ENCODE data around the gene DIPK1C.

DIPK1C gene

DNA sequence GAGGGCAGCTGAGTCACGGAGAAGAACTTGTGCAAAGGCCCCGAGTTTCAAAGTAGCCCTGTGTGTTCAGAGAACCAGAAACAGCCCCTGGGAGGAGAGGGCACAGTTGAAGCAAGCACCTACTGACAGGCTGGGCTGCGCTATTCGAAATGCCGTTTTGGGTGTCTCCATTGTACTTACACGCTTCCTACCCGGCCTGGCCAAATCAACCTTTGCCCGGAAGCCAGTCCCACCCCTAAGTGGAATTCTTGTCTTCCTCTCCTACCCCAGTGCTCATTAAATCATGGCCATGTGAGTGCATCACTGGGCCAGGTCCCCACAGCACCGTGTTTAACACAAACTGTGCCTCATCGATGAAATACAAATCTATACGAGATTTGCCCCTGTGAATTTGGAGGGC, 6.0 kb downstream of the DIPK1C start:
- DNase-seq (ENCODE audit: low read depth in 2 of 2), result no peak

DNA sequence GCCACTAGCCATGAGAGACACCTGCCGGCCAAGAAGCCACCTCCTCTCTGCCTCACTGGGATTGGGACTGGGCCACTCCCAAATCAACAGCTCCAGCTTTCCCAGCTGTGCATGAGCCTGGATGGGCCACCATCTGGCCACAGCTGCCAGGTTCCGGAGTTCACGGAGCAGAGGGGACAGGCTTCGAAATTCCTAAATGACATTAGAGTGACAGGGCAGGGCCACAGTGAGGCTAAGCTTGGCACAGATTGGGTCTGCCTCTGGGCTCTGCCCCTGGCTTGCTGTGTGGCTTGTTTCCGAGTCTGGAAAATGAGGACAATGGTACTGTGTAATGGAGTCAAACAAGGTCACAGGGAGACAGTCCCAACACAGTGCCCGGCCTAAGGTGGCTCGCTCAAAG, 6.5 kb downstream of the DIPK1C start:
- no peak for DNase-seq (ENCODE audit: low read depth in 2 of 2)

DNA sequence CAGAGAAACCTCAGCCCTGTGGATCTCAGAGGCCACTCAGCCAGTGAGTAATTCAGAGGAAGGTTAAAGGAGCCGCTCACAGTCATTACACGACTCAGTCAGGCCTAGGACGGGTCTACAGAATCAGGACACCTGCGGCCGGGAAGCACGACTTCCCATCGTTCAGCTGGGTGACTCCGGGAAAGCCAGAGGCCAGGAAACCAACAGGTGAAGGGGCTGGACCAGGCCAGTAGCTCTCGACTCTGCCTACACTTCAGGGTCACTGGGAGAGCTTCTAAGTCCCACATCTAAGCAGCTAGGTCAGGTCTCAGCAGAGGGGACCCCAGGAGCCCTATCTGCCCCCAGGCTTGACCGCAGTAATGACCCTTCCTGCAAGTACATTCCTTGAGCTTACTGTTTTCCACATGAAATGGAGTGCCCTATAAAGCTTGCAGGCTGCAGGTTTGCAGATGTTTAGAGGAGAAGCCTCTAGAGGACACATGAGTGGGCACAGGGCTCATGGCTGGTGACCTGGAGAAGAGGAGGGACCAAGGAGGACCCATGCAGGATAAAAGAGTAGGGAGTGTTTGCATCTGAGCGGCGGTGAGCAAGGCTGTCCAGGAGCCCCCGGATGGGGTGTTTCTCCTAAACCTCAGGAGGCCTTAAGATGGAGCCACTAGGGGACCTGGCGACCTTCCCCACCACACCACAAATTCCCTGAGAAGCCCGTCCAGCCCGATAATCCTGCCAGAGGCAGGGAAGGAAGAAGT, 9.5 kb downstream of the DIPK1C start:
- DNase-seq (ENCODE audit: low read depth in 2 of 2), result no peak

DNA sequence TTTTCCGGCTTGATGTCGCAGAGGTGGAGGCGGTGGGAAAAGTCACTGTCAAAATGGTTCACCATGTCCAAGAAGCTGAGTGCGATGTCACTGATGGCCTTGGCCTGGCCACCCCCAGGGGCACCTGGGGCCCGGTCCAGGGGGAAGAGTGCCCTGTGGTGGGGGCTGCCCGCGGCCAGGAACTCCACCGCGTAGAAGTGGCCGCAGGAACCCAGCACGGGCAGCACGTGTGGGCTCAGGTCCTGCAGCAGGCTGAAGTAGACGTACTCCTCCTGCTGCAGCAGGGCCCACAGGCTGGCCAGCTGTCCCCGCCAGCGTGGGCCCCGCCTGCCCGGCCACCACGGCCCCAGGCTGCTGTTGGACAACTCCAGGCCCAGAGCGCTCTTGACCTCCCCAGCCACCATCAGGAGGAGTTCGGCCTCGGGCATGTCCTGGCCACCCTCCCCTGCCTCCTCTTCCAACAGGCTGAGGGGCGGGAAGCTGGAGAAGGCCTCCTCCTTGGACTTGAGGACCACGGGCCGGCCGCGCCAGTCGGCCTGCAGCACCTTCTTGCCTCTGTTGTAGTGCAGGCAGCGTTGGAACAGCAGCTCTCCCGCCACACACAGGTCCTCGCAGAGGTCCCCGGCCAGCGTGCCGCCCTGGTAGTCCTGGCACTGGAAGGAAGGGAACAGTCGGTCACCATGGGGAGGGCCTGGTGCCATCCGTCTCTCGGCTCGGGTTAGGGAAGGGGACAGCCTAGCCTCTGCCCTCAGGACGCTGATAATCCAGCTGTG, 10.3 kb downstream of the DIPK1C start:
- no peak for DNase-seq (ENCODE audit: low read depth in 2 of 2)

DNA sequence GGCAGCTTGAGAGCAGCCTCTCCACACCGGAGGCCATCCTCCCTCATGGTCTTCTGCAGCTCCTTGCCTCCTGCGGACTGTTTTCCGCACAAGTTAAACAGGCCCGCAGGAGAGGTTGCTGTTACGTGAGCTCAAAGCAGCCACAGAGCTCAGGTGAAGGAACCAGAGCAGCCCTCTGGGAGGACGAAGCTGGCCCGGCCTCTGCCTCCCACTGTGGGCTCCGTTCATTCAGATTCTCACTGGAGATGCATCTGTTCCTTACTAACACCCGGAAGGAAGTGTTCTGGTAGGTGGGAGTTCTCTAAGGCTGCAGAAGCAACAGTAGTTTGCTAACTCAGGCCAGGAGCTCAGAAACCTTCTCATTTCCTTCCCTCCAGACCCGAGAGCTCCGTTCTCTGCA, 10.9 kb downstream of the DIPK1C start:
- no peak for DNase-seq (ENCODE audit: low read depth in 2 of 2)

DNA sequence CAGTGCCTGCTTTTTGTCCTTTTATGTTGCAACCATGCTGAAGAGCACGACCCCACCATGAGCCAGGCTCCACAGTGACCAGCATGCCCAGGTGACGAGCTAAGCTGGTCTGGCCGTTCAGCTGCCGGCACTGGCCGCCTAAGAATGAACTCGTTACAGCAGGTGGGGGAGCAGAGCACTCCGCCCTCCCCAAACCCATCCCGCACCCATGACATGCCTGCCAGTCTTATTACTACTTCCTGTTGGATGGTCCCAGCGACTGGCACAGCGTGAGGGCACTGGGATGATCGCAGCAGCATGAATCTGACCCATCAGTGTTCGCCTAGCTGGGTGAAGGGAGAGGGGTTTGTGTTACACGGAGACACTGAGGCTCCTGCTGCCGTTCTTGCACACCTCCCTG, 11.5 kb downstream of the DIPK1C start:
- no peak for DNase-seq (ENCODE audit: low read depth in 2 of 2)

DNA sequence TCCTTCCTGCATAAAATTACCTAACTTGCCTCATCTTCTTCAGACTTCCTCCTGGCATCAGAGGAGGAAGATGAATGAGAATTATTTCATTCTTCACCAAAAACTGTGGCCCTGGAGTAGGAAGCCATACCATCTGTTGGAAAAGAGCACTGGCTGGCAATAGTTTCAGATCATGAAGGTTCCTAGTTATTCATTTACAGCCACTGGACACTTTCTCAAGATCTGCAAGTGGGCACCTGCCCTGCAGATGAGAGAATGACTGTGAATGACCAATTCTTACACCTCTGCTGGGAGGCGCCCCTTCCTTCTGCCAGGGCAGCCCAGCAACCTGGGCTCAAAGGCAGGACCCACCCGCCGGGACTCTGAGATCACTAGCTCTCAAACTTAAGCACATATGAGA, 13.0 kb downstream of the DIPK1C start:
- no peak for DNase-seq (ENCODE audit: low read depth in 2 of 2)

DNA sequence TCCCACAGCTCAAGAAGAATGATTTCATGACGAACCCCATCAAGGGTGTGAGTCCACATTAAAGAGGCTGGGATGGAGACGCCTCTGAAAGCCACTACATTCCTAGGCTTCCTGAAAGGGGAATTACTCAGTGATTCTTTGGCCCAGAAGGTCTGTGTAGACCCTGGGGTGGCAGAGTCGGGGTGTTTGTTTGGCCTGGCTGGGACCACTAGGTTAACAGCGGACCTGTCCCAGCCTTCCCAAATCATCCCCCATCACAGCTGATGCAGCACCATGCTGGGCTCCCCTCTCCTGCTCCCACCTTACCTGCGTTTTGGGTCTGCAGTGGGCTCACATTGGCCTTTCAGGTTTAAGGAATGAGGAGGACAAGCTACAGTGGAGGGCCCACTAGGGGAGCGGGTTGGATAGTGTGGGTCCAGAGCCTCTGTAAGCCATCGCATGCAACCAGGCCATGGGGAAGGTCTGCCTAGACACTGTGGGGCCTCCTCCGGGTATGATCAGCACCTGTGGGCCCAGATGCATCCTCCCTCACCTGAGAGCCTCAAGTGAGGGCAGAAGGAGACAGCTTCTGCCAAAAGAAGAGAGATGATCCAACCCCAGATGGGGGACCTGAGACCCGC, 16.2 kb downstream of the DIPK1C start:
- no peak for DNase-seq (ENCODE audit: low read depth in 2 of 2)

DNA sequence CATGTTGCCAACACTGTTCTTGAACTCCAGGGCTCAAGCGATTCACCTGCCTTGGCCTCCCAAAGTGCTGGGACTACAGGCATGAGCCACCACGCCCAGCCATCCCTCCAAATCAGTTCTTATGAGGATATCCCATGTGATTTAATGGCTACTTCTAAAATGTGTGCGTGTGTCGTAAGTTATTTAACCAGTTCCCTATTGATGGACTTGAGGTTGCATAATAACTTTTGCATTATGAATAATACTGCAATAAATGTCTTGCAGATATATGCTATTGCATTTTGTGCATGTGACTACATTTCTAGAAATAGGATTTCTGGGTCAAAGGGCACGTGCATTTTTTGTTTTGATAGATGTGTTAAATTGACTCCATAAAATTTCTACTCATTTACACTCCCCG, 19.0 kb downstream of the DIPK1C start:
- DNase-seq (ENCODE audit: low read depth in 2 of 2), result no peak

DNA sequence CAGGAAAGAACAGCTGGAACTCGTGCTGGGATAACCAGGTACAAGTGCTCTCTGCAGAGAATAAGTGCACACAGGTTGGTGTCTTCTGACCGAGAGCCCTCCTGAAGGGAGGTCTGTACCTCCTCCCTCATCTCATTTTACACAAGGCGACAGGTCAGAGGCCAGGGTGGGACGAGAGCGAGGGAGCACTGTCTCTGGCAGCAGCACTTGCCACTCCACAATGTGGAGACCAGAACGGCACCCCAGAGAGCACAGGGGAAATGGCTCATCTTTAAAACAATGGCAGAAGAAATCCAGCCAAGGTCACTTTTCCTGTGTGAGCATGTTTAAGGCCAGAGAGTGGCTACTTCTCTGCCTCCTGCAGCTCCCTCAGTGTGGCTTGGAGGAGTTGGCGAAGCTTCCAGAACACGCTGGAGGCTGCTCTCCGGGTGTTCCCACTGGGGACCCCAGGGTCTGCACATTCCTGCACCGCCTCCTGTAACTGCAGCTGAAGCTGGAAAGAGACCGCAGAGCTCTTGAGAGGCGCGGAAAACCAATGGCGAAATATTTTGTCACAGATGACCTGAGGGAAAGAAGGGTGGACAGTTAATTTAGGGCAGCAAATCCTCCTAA, 20.8 kb downstream of the DIPK1C start:
- DNase-seq (ENCODE audit: low read depth in 2 of 2), result no peak

DNA sequence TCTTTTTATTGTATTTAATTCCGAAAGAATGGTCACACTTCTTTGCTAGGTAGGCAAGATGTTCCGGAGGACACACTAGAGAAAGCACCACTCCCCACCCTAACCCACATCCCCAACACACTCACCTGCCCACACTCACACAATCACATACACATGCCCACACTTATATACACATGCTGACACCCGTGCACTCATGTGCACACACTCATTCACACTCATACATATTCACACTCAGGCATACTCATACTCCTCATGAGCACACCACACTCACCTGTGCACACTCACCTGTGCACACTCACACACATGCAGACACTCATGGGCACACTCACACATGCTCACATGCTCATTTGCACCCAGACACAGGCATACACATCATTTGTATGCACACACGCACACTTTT, 21.4 kb downstream of the DIPK1C start:
- DNase-seq (ENCODE audit: low read depth in 2 of 2), result no peak

DNA sequence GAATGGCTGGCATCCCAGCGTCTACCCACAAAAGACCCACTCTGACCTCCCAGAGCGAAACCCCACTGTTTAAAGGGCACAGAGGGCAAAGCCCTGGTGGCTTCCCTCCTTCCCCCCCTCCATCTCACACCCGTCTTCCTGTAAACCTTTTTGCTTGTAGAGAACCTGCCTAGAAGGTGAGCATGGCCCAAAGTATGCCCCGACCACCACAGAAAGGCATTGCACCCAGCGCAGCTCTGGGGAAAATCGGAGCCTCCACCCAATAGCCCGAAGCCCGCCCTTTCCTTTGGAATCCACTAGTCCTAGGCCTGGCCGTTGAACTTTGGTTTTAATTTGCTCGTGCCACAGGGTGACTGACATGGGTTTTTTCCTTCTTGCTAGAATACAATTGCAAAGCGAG, 22.6 kb downstream of the DIPK1C start:
- DNase-seq (ENCODE audit: low read depth in 2 of 2), result no peak

DNA sequence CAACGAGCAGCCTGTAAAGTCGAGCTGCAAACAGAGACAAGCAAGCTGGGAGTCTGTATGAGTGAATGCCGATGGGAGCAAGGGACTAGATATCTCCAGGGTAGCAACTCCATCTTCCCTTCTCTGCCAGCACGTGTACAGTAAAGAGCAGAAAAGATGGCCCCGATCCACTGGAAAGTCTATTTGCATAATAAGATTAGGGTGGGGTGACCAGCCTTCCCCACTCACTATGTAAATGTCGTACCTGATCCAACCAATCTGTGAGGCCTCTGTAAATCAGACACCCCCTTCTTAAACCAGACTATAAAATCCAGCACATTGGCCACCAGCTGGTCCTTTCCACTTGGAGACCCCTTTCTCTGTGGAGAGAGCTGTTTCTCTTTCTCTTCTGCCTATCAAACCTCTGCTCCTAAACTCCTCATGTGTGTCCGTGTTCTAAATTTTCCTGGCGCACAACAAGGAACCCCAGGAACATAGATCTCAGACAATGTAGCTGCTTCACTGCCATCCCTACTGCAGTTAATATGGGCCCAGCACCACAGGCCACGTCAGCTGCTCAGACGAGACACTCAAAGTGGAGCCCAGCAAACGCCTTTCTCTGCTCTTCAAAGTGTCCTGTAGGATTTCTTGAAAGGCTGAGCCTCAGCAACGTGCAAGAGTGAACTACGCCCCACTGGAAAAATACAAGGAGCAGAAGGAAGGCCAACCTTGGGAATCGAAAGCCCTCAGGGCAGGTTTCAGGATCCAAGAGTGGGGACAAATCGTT, 26.1 kb downstream of the DIPK1C start:
- no peak for DNase-seq (ENCODE audit: low read depth in 2 of 2)

DNA sequence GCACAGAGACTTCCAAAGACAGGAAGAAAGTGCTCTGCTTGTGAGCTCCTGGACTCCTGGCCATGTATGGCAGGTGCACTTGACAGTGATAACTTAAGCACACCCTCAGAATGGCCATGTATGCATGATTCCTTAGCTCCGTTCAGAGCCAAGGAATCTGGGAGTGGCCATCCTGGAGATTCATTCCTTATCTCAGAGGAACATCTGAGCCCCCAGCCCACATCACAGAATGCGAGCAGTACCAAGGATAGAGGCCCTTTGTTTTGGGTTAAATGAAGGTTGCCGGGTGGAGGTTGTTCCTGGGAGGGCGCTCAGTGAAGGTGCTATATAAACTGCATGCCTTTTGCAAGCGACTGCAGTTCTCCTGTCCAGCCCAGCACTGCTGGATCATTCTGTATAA, 26.9 kb downstream of the DIPK1C start:
- DNase-seq (ENCODE audit: low read depth in 2 of 2), result no peak

DNA sequence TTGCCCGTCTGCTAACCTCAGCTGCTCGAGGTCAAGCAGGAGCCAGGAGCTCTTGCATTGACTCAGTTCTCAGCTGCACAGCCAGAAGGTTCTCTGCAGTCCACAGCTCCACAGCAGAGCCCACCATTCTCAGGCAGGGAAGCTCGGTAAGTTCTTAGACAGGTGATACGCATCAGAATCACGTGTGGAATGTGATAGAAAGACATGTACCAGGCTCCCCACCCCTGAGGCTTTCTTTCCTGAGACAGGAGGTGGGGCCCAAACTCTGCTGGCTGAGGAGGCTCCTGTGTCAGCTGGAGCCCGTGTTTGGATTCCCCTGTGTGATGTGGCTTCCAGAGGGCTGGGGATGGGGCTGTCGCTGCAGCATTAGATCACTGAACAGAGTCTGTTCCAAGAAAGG, 28.0 kb downstream of the DIPK1C start:
- DNase-seq (ENCODE audit: low read depth in 2 of 2), result no peak

DNA sequence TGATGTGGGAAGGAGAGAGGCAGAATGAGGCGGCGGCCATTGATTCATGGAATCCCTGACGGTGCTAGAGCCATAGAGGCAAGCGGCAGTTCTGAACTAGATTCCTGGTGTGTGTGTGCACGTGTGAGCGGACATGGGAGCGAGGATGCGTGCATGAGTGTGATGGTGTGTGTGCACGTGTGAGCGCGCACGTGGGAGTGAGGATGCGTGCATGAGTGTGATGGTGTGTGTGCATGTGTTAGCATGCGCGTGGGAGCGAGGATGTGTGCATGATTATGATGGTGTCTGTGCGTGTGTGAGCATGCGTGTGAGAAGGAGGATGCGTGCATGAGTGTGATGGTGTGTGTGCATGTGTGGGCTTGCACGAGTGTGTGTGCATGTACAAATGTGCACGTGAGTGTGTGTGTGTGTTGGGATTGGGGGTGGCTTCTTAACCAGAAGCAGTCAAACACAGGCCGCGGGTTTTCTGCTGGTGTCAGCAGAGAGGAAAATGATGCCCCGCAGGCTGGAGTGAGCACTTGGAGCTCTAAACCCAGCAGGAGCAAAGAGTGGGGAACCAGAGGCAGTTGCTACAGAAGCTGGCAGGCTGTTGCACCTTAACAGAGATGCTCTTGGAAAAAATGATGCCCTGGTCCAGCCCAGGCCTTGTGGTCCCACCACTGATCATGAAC, 29.5 kb downstream of the DIPK1C start:
- DNase-seq (ENCODE audit: low read depth in 2 of 2), result no peak

DNA sequence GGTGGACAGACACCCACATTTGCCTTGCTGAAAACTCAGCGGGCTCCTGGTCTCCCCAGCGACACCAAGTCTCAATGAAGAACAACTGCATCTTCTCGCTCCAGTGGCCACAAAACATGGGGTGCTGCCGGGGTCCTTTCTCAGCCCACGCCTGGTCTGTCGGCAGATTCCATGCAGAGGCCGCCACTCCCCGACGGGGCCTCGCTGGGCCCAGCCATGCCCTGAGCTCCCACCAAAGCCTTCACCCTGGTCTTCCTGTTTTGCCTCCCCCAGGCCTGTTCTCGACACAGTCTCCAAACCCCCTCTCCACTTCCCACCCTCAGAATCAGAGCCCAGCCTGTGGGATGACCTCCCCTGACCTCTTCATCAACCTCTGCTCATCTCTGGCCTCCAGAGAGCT, 31.2 kb downstream of the DIPK1C start:
- no peak for DNase-seq (ENCODE audit: low read depth in 2 of 2)

DNA sequence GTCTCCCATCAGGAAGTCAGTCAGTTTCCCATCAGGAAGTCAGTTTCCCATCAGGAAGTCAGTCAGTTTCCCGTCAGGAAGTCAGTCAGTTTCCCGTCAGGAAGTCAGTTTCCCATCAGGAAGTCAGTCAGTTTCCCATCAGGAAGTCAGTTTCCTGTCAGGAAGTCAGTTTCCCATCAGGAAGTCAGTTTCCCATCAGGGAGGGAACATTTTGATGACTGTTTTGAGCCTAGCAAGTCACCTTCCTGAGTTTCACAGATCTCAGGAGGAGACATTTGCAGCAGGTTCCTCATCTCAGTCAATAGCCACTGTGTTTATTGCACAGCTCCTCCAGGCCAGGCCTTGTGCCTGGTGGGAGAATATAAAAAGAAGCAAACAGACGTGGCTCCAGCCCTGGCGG, 31.9 kb downstream of the DIPK1C start:
- DNase-seq (ENCODE audit: low read depth in 2 of 2), result no peak

DNA sequence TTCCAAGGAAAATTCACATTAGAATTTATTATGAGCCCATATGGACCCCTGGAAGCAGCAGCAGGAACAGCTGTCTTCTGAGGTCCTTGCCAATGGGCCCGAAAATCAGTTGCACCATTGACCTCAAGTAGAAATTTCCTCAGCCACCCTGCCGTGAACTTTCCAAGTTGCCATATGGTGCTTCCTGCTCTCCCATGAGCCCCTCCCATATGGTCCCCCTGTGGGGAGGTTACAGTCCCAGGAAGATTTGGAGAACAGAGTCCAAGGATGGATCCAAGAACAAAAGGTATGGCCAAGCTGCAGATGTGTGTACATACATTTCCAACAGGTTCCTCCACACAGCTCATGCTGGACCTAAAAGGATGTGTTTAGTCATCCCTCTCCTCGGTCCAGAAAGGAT, 34.6 kb downstream of the DIPK1C start:
- no peak for DNase-seq (ENCODE audit: low read depth in 2 of 2)

DNA sequence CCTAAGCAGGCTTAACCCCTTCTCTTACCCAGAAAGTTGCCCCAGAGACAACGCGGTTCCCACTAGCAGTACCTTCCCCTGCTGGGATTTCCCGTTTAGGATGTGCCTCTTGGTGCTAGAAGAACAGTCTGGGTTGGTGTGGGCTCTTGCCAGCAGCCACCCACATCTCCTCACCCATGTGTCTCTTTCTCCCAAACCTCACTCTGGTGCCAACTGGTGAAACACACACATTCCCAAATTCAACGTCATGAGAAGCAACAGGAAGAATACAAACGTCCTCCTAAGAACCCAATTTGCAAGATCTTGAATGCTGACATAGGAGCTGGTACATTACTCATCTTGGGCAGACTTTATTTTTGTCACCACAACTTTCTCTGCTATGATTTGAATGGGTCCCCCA, 36.2 kb downstream of the DIPK1C start:
- DNase-seq (ENCODE audit: low read depth in 2 of 2), result no peak

DNA sequence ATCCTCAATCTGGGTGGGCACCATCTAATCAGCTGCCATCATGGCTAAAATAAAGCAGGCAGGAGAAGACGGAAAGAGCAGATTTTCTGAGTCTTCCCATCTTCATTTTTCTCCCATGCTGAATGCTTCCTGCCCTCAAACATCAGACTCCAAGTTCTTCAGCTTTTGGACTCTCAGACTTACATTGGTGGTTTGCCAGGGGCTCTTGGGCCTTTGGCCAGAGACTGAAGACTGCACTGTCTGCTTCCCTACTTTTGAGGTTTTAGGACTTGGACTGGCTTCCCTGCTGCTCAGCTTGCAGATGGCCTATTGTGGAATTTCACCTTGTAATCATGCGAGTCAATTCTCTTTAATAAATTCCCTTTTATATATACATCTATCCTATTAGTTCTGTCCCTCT, 36.6 kb downstream of the DIPK1C start:
- no peak for DNase-seq (ENCODE audit: low read depth in 2 of 2)
